SK-N-SH (cell line): ENCODE measurements around the gene TNFRSF1A. TPM values are rescaled to one million over a fixed set of nuclear protein-coding genes. Genes with fewer than 3 reads are reported as not detected.

ENCODE experiments used
- CTCF ChIA-PET: fragments of 300-600, 350-600 bp; formaldehyde crosslinking; extraction: SDS; loops from one replicate; lab custom pipeline; 2021; lab: Yijun Ruan, JAX
- POLR2A ChIA-PET: fragments of 350-600 bp; sonication (Branson Sonifier 250); formaldehyde crosslinking; extraction: SDS; loops from one replicate; lab custom pipeline; 2020; ENCODE audit warnings: antibody characterized with exemption, inconsistent platforms; lab: Yijun Ruan, JAX
- DNase-seq: peaks from one replicate; pipeline ENCODE4 v3.0.0; 2012
- H2AFZ ChIP-seq: fragments of 200-600 bp; sonication (generic); 2 replicates; pipeline ENCODE4 v1.8.1; 2016; ENCODE audit warnings: antibody characterized with exemption, mild to moderate bottlenecking, low read depth
- H3F3A ChIP-seq: fragments of 200-600 bp; sonication (generic); replicated peaks from 2 replicates; pipeline ENCODE3; 2016; ENCODE audit warnings: antibody characterized with exemption, mild to moderate bottlenecking; ENCODE audit not compliant: insufficient read depth
- H3K27ac ChIP-seq, 2 experiments: fragments of 200-500 bp in 1 of 2; fragments of 200-600 bp in 1 of 2; sonication (Bioruptor generic) in 1 of 2; sonication (generic), shearing (Covaris generic) in 1 of 2; 2 replicates each; pipeline versions ENCODE4 v1.5.1 to v1.6.1; 2014 to 2016; ENCODE audit warnings: low read depth in 2 of 2, inconsistent platforms in 1 of 2, low read length in 1 of 2, mild to moderate bottlenecking in 1 of 2, mixed read lengths in 1 of 2
- H3K27me3 ChIP-seq: fragments of 200-600 bp; sonication (generic), shearing (Covaris generic); 2 replicates; pipeline ENCODE4 v1.6.1; 2016; ENCODE audit warnings: mixed run types; ENCODE audit not compliant: insufficient read depth
- H3K36me3 ChIP-seq, 2 experiments: fragments of 200-500 bp in 1 of 2; fragments of 200-600 bp in 1 of 2; sonication (Bioruptor generic) in 1 of 2; sonication (generic) in 1 of 2; replicated peaks in 1 of 2; 2 replicates each; pipeline versions ENCODE3 to v1.5.1; 2014 to 2016; ENCODE audit warnings: low read length in 1 of 2, mild to moderate bottlenecking in 1 of 2; ENCODE audit not compliant: insufficient read depth in 2 of 2, control insufficient read depth in 1 of 2
- H3K4me1 ChIP-seq, 2 experiments: fragments of 200-500 bp in 1 of 2; fragments of 200-600 bp in 1 of 2; sonication (Bioruptor generic) in 1 of 2; sonication (generic), shearing (Covaris generic) in 1 of 2; 2 replicates each; pipeline versions ENCODE4 v1.5.1 to v1.6.1; 2014 to 2016; ENCODE audit warnings: low read depth in 1 of 2, low read length in 1 of 2, mixed run types in 1 of 2; ENCODE audit not compliant: insufficient read depth in 2 of 2, control insufficient read depth in 1 of 2
- H3K4me2 ChIP-seq: fragments of 200-600 bp; sonication (generic), shearing (Covaris generic); 2 replicates; pipeline ENCODE4 v1.6.1; 2017; ENCODE audit warnings: mixed run types
- H3K4me3 ChIP-seq, 2 experiments: fragments of 200-500 bp in 1 of 2; fragments of 200-600 bp in 1 of 2; sonication (Bioruptor generic) in 1 of 2; sonication (generic), shearing (Covaris generic) in 1 of 2; 2 replicates each; pipeline versions ENCODE4 v1.5.1 to v1.8.1; 2014 to 2016; ENCODE audit warnings: low read depth in 2 of 2, inconsistent platforms in 1 of 2, low read length in 1 of 2, mild to moderate bottlenecking in 1 of 2, mixed read lengths in 1 of 2, moderate library complexity in 1 of 2
- H3K79me2 ChIP-seq: fragments of 200-600 bp; sonication (generic); 2 replicates; pipeline ENCODE4 v1.8.1; 2017; ENCODE audit warnings: mild to moderate bottlenecking; ENCODE audit not compliant: insufficient read depth
- H3K9ac ChIP-seq: fragments of 200-600 bp; sonication (generic); 2 replicates; pipeline ENCODE4 v1.6.1; 2017; ENCODE audit warnings: mixed run types
- H3K9me2 ChIP-seq: fragments of 200-600 bp; sonication (generic); 2 replicates; pipeline ENCODE4 v1.6.1; 2017; ENCODE audit warnings: mixed run types
- H3K9me3 ChIP-seq: fragments of 200-600 bp; sonication (generic); 2 replicates; pipeline ENCODE4 v1.6.1; 2017; ENCODE audit warnings: mixed run types, mild to moderate bottlenecking, moderate library complexity
- H4K20me1 ChIP-seq: fragments of 200-600 bp; sonication (generic); 2 replicates; pipeline ENCODE4 v1.6.1; 2017; ENCODE audit warnings: mild to moderate bottlenecking, mixed run types; ENCODE audit not compliant: insufficient read depth
- CHD2 ChIP-seq: fragments of 150-350 bp; IDR thresholded peaks from 2 replicates; pipeline ENCODE4 v1.6.1; 2018; ENCODE audit warnings: low read length; ENCODE audit not compliant: partially characterized antibody
- CTCF ChIP-seq: fragments of 200-600 bp; sonication (generic); IDR thresholded peaks from 2 replicates; pipeline ENCODE4 v1.6.1; 2017; ENCODE audit warnings: antibody characterized with exemption, mild to moderate bottlenecking, moderate library complexity
- EZH2phosphoT487 ChIP-seq: fragments of 200-600 bp; sonication (generic); IDR thresholded peaks from 2 replicates; pipeline ENCODE4 v1.6.1; 2017; ENCODE audit warnings: low read depth, mixed run types, mild to moderate bottlenecking, antibody characterized with exemption, moderate library complexity, borderline replicate concordance
- FOSL2 ChIP-seq: IDR thresholded peaks from 2 replicates; pipeline ENCODE4 v1.4.0; 2012; ENCODE audit warnings: low read depth, mild to moderate bottlenecking, moderate library complexity, borderline replicate concordance
- FOXJ3 ChIP-seq: sonication (generic); formaldehyde crosslinking; IDR thresholded peaks from 2 replicates; pipeline ENCODE4 v1.5.1; 2020; ENCODE audit warnings: mild to moderate bottlenecking, missing genetic modification reagents
- FOXM1 ChIP-seq: IDR thresholded peaks from 2 replicates; pipeline ENCODE4 v1.4.0; 2012; ENCODE audit warnings: low read depth, mild to moderate bottlenecking
- GABPA ChIP-seq: IDR thresholded peaks from 2 replicates; pipeline ENCODE4 v1.4.0; 2012; ENCODE audit warnings: low read depth, mild to moderate bottlenecking
- GATA2 ChIP-seq: sonication (generic); formaldehyde crosslinking; IDR thresholded peaks from 2 replicates; pipeline ENCODE4 v1.5.0; 2020; ENCODE audit warnings: mild to moderate bottlenecking, missing genetic modification reagents
- IRF3 ChIP-seq: fragments of 150-350 bp; IDR thresholded peaks from 2 replicates; pipeline ENCODE4 v1.6.1; 2016; ENCODE audit warnings: mild to moderate bottlenecking, low read depth, low read length
- MAX ChIP-seq: IDR thresholded peaks from 2 replicates; pipeline ENCODE4 v1.4.0; 2012; ENCODE audit warnings: low read depth
- MEF2A ChIP-seq: IDR thresholded peaks from 2 replicates; pipeline ENCODE4 v1.4.0; 2012; ENCODE audit warnings: low read depth, borderline replicate concordance
- MXI1 ChIP-seq: IDR thresholded peaks from 2 replicates; pipeline ENCODE4 v1.6.1; 2012; ENCODE audit warnings: mild to moderate bottlenecking, low read depth, low read length, improper control_type of control experiment
- NFIC ChIP-seq: IDR thresholded peaks from 2 replicates; pipeline ENCODE4 v1.4.0; 2012; ENCODE audit warnings: borderline replicate concordance
- NRF1 ChIP-seq: IDR thresholded peaks from 2 replicates; pipeline ENCODE4 v1.6.1; 2012; ENCODE audit warnings: low read depth, mild to moderate bottlenecking, low read length
- POLR2AphosphoS5 ChIP-seq: IDR thresholded peaks from 2 replicates; pipeline ENCODE4 v1.6.1; 2012; ENCODE audit warnings: low read depth, low read length
- REST ChIP-seq: IDR thresholded peaks from 2 replicates; pipeline ENCODE4 v1.6.1; 2012; ENCODE audit warnings: mild to moderate bottlenecking, low read depth, low read length, moderate library complexity
- RFX5 ChIP-seq: IDR thresholded peaks from 2 replicates; pipeline ENCODE4 v1.6.1; 2012; ENCODE audit warnings: mild to moderate bottlenecking, improper control_type of control experiment, low read length
- RXRA ChIP-seq: IDR thresholded peaks from 2 replicates; pipeline ENCODE4 v1.4.0; 2012; ENCODE audit warnings: low read depth, mild to moderate bottlenecking, borderline replicate concordance
- TAF1 ChIP-seq: IDR thresholded peaks from 2 replicates; pipeline ENCODE4 v1.6.1; 2012; ENCODE audit warnings: low read depth, mild to moderate bottlenecking, low read length, moderate library complexity, borderline replicate concordance
- WGBS: methylation state at CpG from one replicate; pipeline ENCODE4 v1.1.6; 2017; ENCODE audit warnings: low lambda C conversion rate; 5-methylcytosine and 5-hydroxymethylcytosine counted together
- polyA plus RNA-seq, 3 experiments: library from polyadenylated mRNA; depleted of rRNA; stranded (reverse); fragments of >200 nt; gene quantifications; 2 replicates each; pipeline ENCODE4 v1.2.3, GENCODE V29; 2012

TNFRSF1A gene
- polyA plus RNA-seq, 1 of the 3 experiments (the other 2 are of a cell fraction): 92.9 TPM

- Histone ChIP-seq H3K9ac (no peak overlapping the region), H3K27me3 (no peaks in the 10 kb centered on the region), H3K4me2 (no peak overlapping the region), H2AFZ (no peak overlapping the region), H3K27ac (no peak overlapping the region), H3K4me3 (no peak overlapping the region), H4K20me1 (no peaks in the 10 kb centered on the region), H3K36me3 (no peaks in the 10 kb centered on the region), H3K9me3 (no peaks in the 10 kb centered on the region), H3F3A (no peaks in the 10 kb centered on the region), H3K9me2 (no peaks in the 10 kb centered on the region), H3K79me2 (no peaks in the 10 kb centered on the region), H3K4me1 (no peaks in the 10 kb centered on the region)
- TF ChIP-seq TAF1: no peak
- TF ChIP-seq REST: no peak
- TF ChIP-seq RFX5: no peak
- no peak for TF ChIP-seq MAX
- TF ChIP-seq FOXJ3 (CRISPR knock-in tag): no peak
- TF ChIP-seq RXRA: no peak
- TF ChIP-seq MXI1: no peak
- no peak for TF ChIP-seq POLR2AphosphoS5
- no peak for TF ChIP-seq GABPA
- TF ChIP-seq FOXM1: no peak
- TF ChIP-seq CHD2: no peak
- no peak for TF ChIP-seq NRF1
- TF ChIP-seq IRF3: no peak
- no peak for TF ChIP-seq MEF2A
- TF ChIP-seq FOSL2: no peak
- TF ChIP-seq EZH2phosphoT487: no peak
- no peak for TF ChIP-seq CTCF
- TF ChIP-seq NFIC: no peak
- no peak for TF ChIP-seq GATA2 (CRISPR knock-in tag)
- CTCF ChIA-PET: interaction anchor here (1.2 kb wide), 1 partner anchor 18 kb away, joined by 4 read pairs; no protein-coding TSS in a partner anchor
- no peak for DNase-seq
- POLR2A ChIA-PET: no interaction called here
- 76% methylated on average over 5 of the region's 11 CpGs for WGBS
Observed at GRCh38 chr12:6386038-6386437, 44.2 kb upstream of the TNFRSF1A start.
